DMS53 (cell line): Measurements from ENCODE around the gene PTPRN2.
"Not testable (repeated sequence)": the region's sequence is repeated elsewhere in the genome, so short reads cannot be mapped to it uniquely, and the experiment has no call there.

Experiments
- DNase-seq: peaks from one replicate; lab custom pipeline; 2025; lab: John Stamatoyannopoulos, UW

Gene PTPRN2

GRCh38 chr7:157901816-157902610 lies 685.6 kb downstream of the PTPRN2 start:
- not testable (repeated sequence) for DNase-seq

- no peak for DNase-seq
Observed at GRCh38 chr7:157901166-157901565, 686.5 kb downstream of the PTPRN2 start.

- no peak for DNase-seq
Observed at GRCh38 chr7:157900556-157900955, 687.1 kb downstream of the PTPRN2 start.

GRCh38 chr7:157900011-157900410 lies 687.6 kb downstream of the PTPRN2 start:
- DNase-seq, result no peak

- no peak for DNase-seq
Observed at GRCh38 chr7:157898802-157899505, 688.7 kb downstream of the PTPRN2 start.

- DNase-seq, result no peak
Observed at GRCh38 chr7:157898261-157898660, 689.4 kb downstream of the PTPRN2 start.

GRCh38 chr7:157897681-157898080 lies 689.9 kb downstream of the PTPRN2 start:
- no peak for DNase-seq

- DNase-seq, result no peak
Observed at GRCh38 chr7:157896774-157897555, 690.7 kb downstream of the PTPRN2 start.

- not testable (repeated sequence) for DNase-seq
Observed at GRCh38 chr7:157896376-157896675, 691.3 kb downstream of the PTPRN2 start.

- no peak for DNase-seq
Observed at GRCh38 chr7:157895520-157896375, 691.9 kb downstream of the PTPRN2 start.

GRCh38 chr7:157895098-157895497 lies 692.5 kb downstream of the PTPRN2 start:
- not testable (repeated sequence) for DNase-seq

- DNase-seq, result no peak
Observed at GRCh38 chr7:157893535-157894044, 694.0 kb downstream of the PTPRN2 start.

GRCh38 chr7:157892751-157893523 lies 694.7 kb downstream of the PTPRN2 start:
- DNase-seq, result no peak

- no peak for DNase-seq
Observed at GRCh38 chr7:157890921-157891401, 696.7 kb downstream of the PTPRN2 start.

- DNase-seq, result no peak
Observed at GRCh38 chr7:157889480-157889879, 698.1 kb downstream of the PTPRN2 start.

- no peak for DNase-seq
Observed at GRCh38 chr7:157888579-157888978, 699.0 kb downstream of the PTPRN2 start.

GRCh38 chr7:157887400-157887799 lies 700.2 kb downstream of the PTPRN2 start:
- no peak for DNase-seq

GRCh38 chr7:157886711-157887110 lies 700.9 kb downstream of the PTPRN2 start:
- no peak for DNase-seq

GRCh38 chr7:157886266-157886665 lies 701.4 kb downstream of the PTPRN2 start:
- no peak for DNase-seq

GRCh38 chr7:157885140-157885539 lies 702.5 kb downstream of the PTPRN2 start:
- no peak for DNase-seq
